GM21447 (cell line): ENCODE results near the gene FBXL7.
"Not testable (repeated sequence)": the region's sequence is repeated elsewhere in the genome, so short reads cannot be mapped to it uniquely, and the experiment has no call there.

ENCODE experiments used
- ATAC-seq: cut with Tn5 transposase; IDR thresholded peaks from one replicate; pipeline ENCODE4 v1.9.1; 2021; ENCODE audit not compliant: unreplicated experiment

FBXL7 gene

GRCh38 chr5:15852949-15853348 lies 353.0 kb downstream of the FBXL7 start:
- ATAC-seq: no peak

GRCh38 chr5:15858326-15858725 lies 358.3 kb downstream of the FBXL7 start:
- no peak for ATAC-seq

- ATAC-seq: no peak
These were observed 364.7 kb downstream of the FBXL7 start for GRCh38 chr5:15864536-15865215.

GRCh38 chr5:15872259-15872658 lies 372.3 kb downstream of the FBXL7 start:
- ATAC-seq: not testable (repeated sequence)

GRCh38 chr5:15877914-15878313 lies 377.9 kb downstream of the FBXL7 start:
- no peak for ATAC-seq

- no peak for ATAC-seq
These were observed 380.2 kb downstream of the FBXL7 start for GRCh38 chr5:15880201-15880600.

GRCh38 chr5:15885156-15885555 lies 385.2 kb downstream of the FBXL7 start:
- no peak for ATAC-seq

GRCh38 chr5:15886156-15886555 lies 386.2 kb downstream of the FBXL7 start:
- no peak for ATAC-seq

- no peak for ATAC-seq
These were observed 387.1 kb downstream of the FBXL7 start for GRCh38 chr5:15887093-15887492.

- no peak for ATAC-seq
These were observed 389.0 kb downstream of the FBXL7 start for GRCh38 chr5:15889001-15889400.

- ATAC-seq: no peak
These were observed 393.9 kb downstream of the FBXL7 start for GRCh38 chr5:15893866-15894265.

- ATAC-seq: no peak
These were observed 397.7 kb downstream of the FBXL7 start for GRCh38 chr5:15897656-15898055.

GRCh38 chr5:15898641-15899040 lies 398.7 kb downstream of the FBXL7 start:
- no peak for ATAC-seq

- ATAC-seq: no peak
These were observed 399.5 kb downstream of the FBXL7 start for GRCh38 chr5:15899481-15899880.

GRCh38 chr5:15901151-15901550 lies 401.2 kb downstream of the FBXL7 start:
- no peak for ATAC-seq

- ATAC-seq: no peak
These were observed 402.1 kb downstream of the FBXL7 start for GRCh38 chr5:15902066-15902465.

GRCh38 chr5:15904899-15905830 lies 405.2 kb downstream of the FBXL7 start:
- ATAC-seq: no peak

GRCh38 chr5:15914638-15915037 lies 414.7 kb downstream of the FBXL7 start:
- ATAC-seq: no peak

- ATAC-seq: no peak
These were observed 426.6 kb downstream of the FBXL7 start for GRCh38 chr5:15926586-15926985.

GRCh38 chr5:15927710-15928380 lies 427.9 kb downstream of the FBXL7 start:
- no peak for ATAC-seq

GRCh38 chr5:15929611-15930263 lies 429.8 kb downstream of the FBXL7 start:
- no peak for ATAC-seq
